PC-3 (cell line): ENCODE results near the gene LAMA3. TPM values are rescaled to one million over a fixed set of nuclear protein-coding genes. Genes with fewer than 3 reads are reported as not detected.

Experiments
- ATAC-seq: fragments of 200-7000 bp; cut with Tn5 transposase; 2 replicates; pipeline ENCODE4 v1.9.1; 2020; ENCODE audit warnings: mild to moderate bottlenecking, moderate library complexity
- BruUV-seq: library from RNA; stranded (reverse); fragments of 400-500 nt; replicated peaks from 2 replicates; lab custom pipeline; 2021; lab: Mats Ljungman, UMichigan
- CTCF ChIA-PET: fragments of 300-600 bp; sonication (Branson Sonifier 250); formaldehyde crosslinking; loops from one replicate; lab custom pipeline; 2022; ENCODE audit warnings: antibody characterized with exemption; lab: Charles Lee
- POLR2A ChIA-PET: fragments of 300-600 bp; sonication (Branson Sonifier 250); formaldehyde crosslinking; loops from one replicate; lab custom pipeline; 2022; ENCODE audit warnings: antibody characterized with exemption; ENCODE audit not compliant: unreplicated experiment; lab: Charles Lee
- DNase-seq: peaks from one replicate; pipeline ENCODE4 v3.0.0-alpha.2; 2015
- H2AFZ ChIP-seq: fragments of 300-600 bp; sonication (generic); 2 replicates; pipeline ENCODE4 v1.6.0; 2016; ENCODE audit warnings: antibody characterized with exemption, low read length
- H3F3A ChIP-seq: fragments of 300-600 bp; sonication (generic); one replicate; pipeline ENCODE4 v1.6.0; 2017; ENCODE audit warnings: antibody characterized with exemption, low read length, control low read depth, mild to moderate bottlenecking; ENCODE audit not compliant: unreplicated experiment
- H3K27ac ChIP-seq: fragments of 300-600 bp; sonication (generic); 2 replicates; pipeline ENCODE4 v1.5.1; 2016; ENCODE audit warnings: mild to moderate bottlenecking, low read length
- H3K27me3 ChIP-seq: fragments of 300-600 bp; sonication (generic); 2 replicates; pipeline ENCODE4 v1.6.1; 2016; ENCODE audit warnings: low read length, mixed read lengths
- H3K36me3 ChIP-seq: fragments of 300-600 bp; sonication (generic); 2 replicates; pipeline ENCODE4 v1.6.1; 2016; ENCODE audit warnings: low read depth, mixed run types, low read length, mixed read lengths
- H3K4me1 ChIP-seq: fragments of 300-600 bp; sonication (generic); 2 replicates; pipeline ENCODE4 v1.5.1; 2016; ENCODE audit warnings: low read length; ENCODE audit not compliant: insufficient read depth
- H3K4me2 ChIP-seq: fragments of 300-600 bp; sonication (generic); 2 replicates; pipeline ENCODE4 v1.6.0; 2016; ENCODE audit warnings: low read length
- H3K4me3 ChIP-seq: fragments of 300-600 bp; sonication (generic); 2 replicates; pipeline ENCODE4 v1.5.1; 2016; ENCODE audit warnings: mild to moderate bottlenecking, low read length, mixed read lengths
- H3K79me2 ChIP-seq: fragments of 300-600 bp; sonication (generic); 2 replicates; pipeline ENCODE4 v1.6.1; 2017; ENCODE audit warnings: low read length, mixed read lengths
- H3K9ac ChIP-seq: fragments of 300-600 bp; sonication (generic); 2 replicates; pipeline ENCODE4 v1.6.0; 2016; ENCODE audit warnings: mild to moderate bottlenecking, low read length
- H3K9me2 ChIP-seq: fragments of 300-600 bp; sonication (generic); replicated peaks from 2 replicates; pipeline ENCODE4 v1.6.1; 2016; ENCODE audit warnings: mixed run types, low read length, mixed read lengths
- H3K9me3 ChIP-seq: fragments of 300-600 bp; sonication (generic); 2 replicates; pipeline ENCODE4 v1.6.1; 2016; ENCODE audit warnings: low read length, mixed read lengths
- H4K20me1 ChIP-seq: fragments of 300-600 bp; sonication (generic); 2 replicates; pipeline ENCODE4 v1.6.1; 2016; ENCODE audit warnings: low read length, mixed read lengths
- CTCF ChIP-seq: fragments of 300-600 bp; sonication (generic); conservative IDR thresholded peaks from 2 replicates; pipeline ENCODE4 v1.5.1; 2017; ENCODE audit warnings: antibody characterized with exemption, low read depth, mild to moderate bottlenecking, low read length
- EZH2 ChIP-seq: fragments of 300-600 bp; sonication (generic); IDR thresholded peaks from one replicate; pipeline ENCODE4 v1.6.1; 2017; ENCODE audit warnings: antibody characterized with exemption, mild to moderate bottlenecking, low read length; ENCODE audit not compliant: unreplicated experiment
- EZH2phosphoT487 ChIP-seq: fragments of 300-600 bp; sonication (generic); IDR thresholded peaks from 2 replicates; pipeline ENCODE4 v1.6.1; 2018; ENCODE audit warnings: mild to moderate bottlenecking, antibody characterized with exemption, low read length, borderline replicate concordance
- intact Hi-C: fragments of 100-400 bp; cut with micrococcal nuclease; formaldehyde crosslinking; loops from 2 replicates; pipeline ENCODE4 v1.9.0; 2023
- total RNA-seq: library from RNA; depleted of rRNA; stranded (reverse); fragments of >200 nt; gene quantifications from 2 replicates; pipeline ENCODE4 v1.2.3, GENCODE V29; 2014

The LAMA3 gene
- total RNA-seq, 1 experiment from 2014 or later, result 224 TPM

- H3K79me2 ChIP-seq, result no peaks in the 10 kb centered on the region
- intact Hi-C loops, result no loop called here
- H3F3A ChIP-seq, result peaks cover 6% of the 10 kb centered on the region
- no peak overlapping the region for H3K9ac ChIP-seq
- ATAC-seq (no peak), DNase-seq (no peak)
- H3K9me2 ChIP-seq, result no peaks in the 10 kb centered on the region
- no peaks in the 10 kb centered on the region for H3K9me3 ChIP-seq
- no TSS peak for BruUV-seq
- no peak overlapping the region for H2AFZ ChIP-seq
- no peaks in the 10 kb centered on the region for H3K27me3 ChIP-seq
- no peaks in the 10 kb centered on the region for H4K20me1 ChIP-seq
- no peak overlapping the region for H3K27ac ChIP-seq
- no peaks in the 10 kb centered on the region for H3K4me1 ChIP-seq
- H3K4me3 ChIP-seq, result no peak overlapping the region
- no peak overlapping the region for H3K4me2 ChIP-seq
- ChIA-PET CTCF (no interaction called here), POLR2A (no interaction called here)
- H3K36me3 ChIP-seq, result peaks cover 67% of the 10 kb centered on the region
- no peak for TF ChIP-seq CTCF
- no peak for TF ChIP-seq EZH2
- TF ChIP-seq EZH2phosphoT487, result no peak
Measured at GRCh38 chr18:23953984-23954383, 264.7 kb downstream of the LAMA3 start.

GRCh38 chr18:23956483-23956882 is 267.2 kb downstream of the LAMA3 start:
- CTCF ChIA-PET, result interaction anchor here (1.0 kb wide), 1 partner anchor 42 kb away, joined by 6 read pairs; no protein-coding TSS in a partner anchor

More at GRCh38 chr18:23956483-23956882, 267.2 kb downstream of the LAMA3 start:
- no peaks in the 10 kb centered on the region for H3K4me1 ChIP-seq
- H3K4me3 ChIP-seq, result no peak overlapping the region
- no peaks in the 10 kb centered on the region for H4K20me1 ChIP-seq
- no peaks in the 10 kb centered on the region for H3K9me2 ChIP-seq
- 0 out of 2 replicates have a peak, but pooled peaks have one; percentile 13 for TF ChIP-seq CTCF
- TF ChIP-seq EZH2, result no peak
- no peak for TF ChIP-seq EZH2phosphoT487
- no peaks in the 10 kb centered on the region for H3K9me3 ChIP-seq
- POLR2A ChIA-PET, result no interaction called here
- no peak overlapping the region for H3K4me2 ChIP-seq
- no peaks in the 10 kb centered on the region for H3F3A ChIP-seq
- no peak overlapping the region for H3K9ac ChIP-seq
- H3K27ac ChIP-seq, result no peak overlapping the region
- H3K36me3 ChIP-seq, result peaks cover 42% of the 10 kb centered on the region
- intact Hi-C loops, result loop anchor here (5.0 kb wide), 1 partner anchor 36 kb away; no protein-coding TSS in a partner anchor
- ATAC-seq, result peak; percentile 46
- DNase-seq, result no peak
- H3K27me3 ChIP-seq, result no peaks in the 10 kb centered on the region
- no TSS peak for BruUV-seq
- no peak overlapping the region for H2AFZ ChIP-seq
- no peaks in the 10 kb centered on the region for H3K79me2 ChIP-seq
